Testis (tissue), 3 donors: Measurements from ENCODE around the gene SLC17A5. TPM values are rescaled to one million over a fixed set of nuclear protein-coding genes. Genes with fewer than 3 reads are reported as not detected.
A peak's percentile ranks its signal among the peaks of the same experiment; 100 is the strongest.
"Not testable (repeated sequence)": the region's sequence is repeated elsewhere in the genome, so short reads cannot be mapped to it uniquely, and the experiment has no call there.

Experiments
- DNase-seq: peaks from one replicate; pipeline ENCODE4 v3.0.0-alpha.2; 2019
- H3K27ac ChIP-seq, 2 donors: fragments of 200-600 bp; sonication (generic); one replicate each; pipeline ENCODE4 v1.5.1; 2019
- H3K27me3 ChIP-seq: fragments of 200-600 bp; sonication (generic); one replicate; pipeline ENCODE4 v1.5.1; 2019
- H3K36me3 ChIP-seq: fragments of 200-600 bp; sonication (generic); one replicate; pipeline ENCODE4 v1.5.1; 2017; ENCODE audit warnings: low read depth; ENCODE audit errors: missing control alignments
- H3K4me1 ChIP-seq: fragments of 200-600 bp; sonication (generic); one replicate; pipeline ENCODE4 v1.5.1; 2019
- H3K4me3 ChIP-seq, 2 donors: fragments of 200-600 bp; sonication (generic); one replicate each; pipeline ENCODE4 v1.5.1; 2017 to 2019
- H3K9me3 ChIP-seq: fragments of 200-600 bp; sonication (generic); one replicate; pipeline ENCODE4 v1.5.1; 2017
- POLR2A ChIP-seq: fragments of 450-650 bp; IDR thresholded peaks from one replicate; pipeline ENCODE4 v1.6.1; 2017; ENCODE audit warnings: antibody characterized with exemption, mild to moderate bottlenecking, moderate library complexity
- WGBS, 2 donors: methylation state at CpG; one replicate each; pipeline ENCODE4 v1.1.5; 2018; 5-methylcytosine and 5-hydroxymethylcytosine counted together
- intact Hi-C: fragments of 100-400 bp; cut with DNase I; formaldehyde crosslinking; loops from one replicate; pipeline ENCODE4 v1.15.1; 2023; ENCODE audit warnings: low total_unique reads
- polyA plus RNA-seq: library from polyadenylated mRNA; stranded (reverse); fragments of 350-450 nt; fragmentation: Illumina TruSeq; extraction: RNeasy Lipid Tissue Mini Kit (QIAGEN cat#74804); gene quantifications from one replicate; pipeline ENCODE4 v1.2.3, GENCODE V29; 2014; ENCODE audit warnings: low read depth, low replicate concordance; ENCODE audit not compliant: insufficient read depth
- total RNA-seq, 2 donors: library from RNA; depleted of rRNA; stranded (reverse); fragments of >200 nt; gene quantifications; one replicate each; pipeline ENCODE4 v1.2.3, GENCODE V29; 2016
- TF ChIP-seq, protein P1 (sequence below), 3 experiments: fragments of 450-650 bp in 2 of 3; fragments of 200-600 bp in 1 of 3; sonication (generic) in 1 of 3; IDR thresholded peaks; one replicate each; pipeline ENCODE4 v1.5.1; 2016 to 2019; ENCODE audit warnings: antibody characterized with exemption in 3 of 3, mild to moderate bottlenecking in 2 of 3, moderate library complexity in 1 of 3

The SLC17A5 gene
- total and polyA plus RNA-seq, 3 donors from 2014 or later, result 8.7 to 16.1 (median 12.5) TPM

GRCh38 chr6:73579851-73580246, 73.9 kb downstream of the SLC17A5 start:
- Histone ChIP-seq H3K4me3 (no peak overlapping the region), H3K27me3 (no peaks in the 10 kb centered on the region), H3K36me3 (no peaks in the 10 kb centered on the region), H3K4me1 (peaks cover 24% of the 10 kb centered on the region), H3K9me3 (no peaks in the 10 kb centered on the region), H3K27ac (peak overlapping the region; percentile 77 to 96)
- WGBS, 2 donors, result 17 to 20% methylated on average over 4 of the region's 4 CpGs
- intact Hi-C loops, result loop anchor here (10.0 kb wide), 1 partner anchor 55 kb away; the partner anchor contains the start of gene EEF1A1
- peak; percentile 43 for DNase-seq
- no peak for TF ChIP-seq POLR2A
- TF ChIP-seq, protein P1, sequence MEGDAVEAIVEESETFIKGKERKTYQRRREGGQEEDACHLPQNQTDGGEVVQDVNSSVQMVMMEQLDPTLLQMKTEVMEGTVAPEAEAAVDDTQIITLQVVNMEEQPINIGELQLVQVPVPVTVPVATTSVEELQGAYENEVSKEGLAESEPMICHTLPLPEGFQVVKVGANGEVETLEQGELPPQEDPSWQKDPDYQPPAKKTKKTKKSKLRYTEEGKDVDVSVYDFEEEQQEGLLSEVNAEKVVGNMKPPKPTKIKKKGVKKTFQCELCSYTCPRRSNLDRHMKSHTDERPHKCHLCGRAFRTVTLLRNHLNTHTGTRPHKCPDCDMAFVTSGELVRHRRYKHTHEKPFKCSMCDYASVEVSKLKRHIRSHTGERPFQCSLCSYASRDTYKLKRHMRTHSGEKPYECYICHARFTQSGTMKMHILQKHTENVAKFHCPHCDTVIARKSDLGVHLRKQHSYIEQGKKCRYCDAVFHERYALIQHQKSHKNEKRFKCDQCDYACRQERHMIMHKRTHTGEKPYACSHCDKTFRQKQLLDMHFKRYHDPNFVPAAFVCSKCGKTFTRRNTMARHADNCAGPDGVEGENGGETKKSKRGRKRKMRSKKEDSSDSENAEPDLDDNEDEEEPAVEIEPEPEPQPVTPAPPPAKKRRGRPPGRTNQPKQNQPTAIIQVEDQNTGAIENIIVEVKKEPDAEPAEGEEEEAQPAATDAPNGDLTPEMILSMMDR (IDR thresholded peaks at IDR 0.05), result no peak

DNA sequence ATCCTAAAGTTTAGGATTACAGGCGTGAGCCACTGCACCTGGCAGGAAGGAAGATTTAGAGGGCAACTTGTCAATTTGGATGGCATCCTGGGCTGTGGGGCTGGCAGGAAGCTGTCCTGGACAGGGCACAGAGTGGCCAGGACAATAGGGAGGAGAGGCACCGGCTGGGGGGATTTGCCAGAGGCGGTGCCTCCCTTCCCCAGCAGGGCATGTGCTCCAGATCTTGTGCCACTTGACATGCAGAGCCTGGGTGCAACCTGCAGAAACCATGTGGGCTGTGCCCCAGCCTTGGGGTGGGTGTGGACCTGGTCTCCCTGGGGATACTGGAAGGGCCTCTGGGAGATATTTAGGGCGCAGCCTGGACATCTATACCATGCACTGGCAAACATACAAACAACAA, 74.4 kb downstream of the SLC17A5 start:
- TF ChIP-seq, protein P1 (IDR thresholded peaks at IDR 0.05), result no peak
- no peak for TF ChIP-seq POLR2A
- Histone ChIP-seq H3K4me3 (no peak overlapping the region), H3K4me1 (peaks cover 24% of the 10 kb centered on the region), H3K27ac (peak overlapping the region; percentile 77 to 96), H3K36me3 (no peaks in the 10 kb centered on the region), H3K9me3 (no peaks in the 10 kb centered on the region), H3K27me3 (no peaks in the 10 kb centered on the region)
- WGBS, 2 donors, result 63 to 70% methylated on average over 3 to 4 of the region's 4 CpGs
- no peak for DNase-seq
- intact Hi-C loops, result no loop called here

DNA sequence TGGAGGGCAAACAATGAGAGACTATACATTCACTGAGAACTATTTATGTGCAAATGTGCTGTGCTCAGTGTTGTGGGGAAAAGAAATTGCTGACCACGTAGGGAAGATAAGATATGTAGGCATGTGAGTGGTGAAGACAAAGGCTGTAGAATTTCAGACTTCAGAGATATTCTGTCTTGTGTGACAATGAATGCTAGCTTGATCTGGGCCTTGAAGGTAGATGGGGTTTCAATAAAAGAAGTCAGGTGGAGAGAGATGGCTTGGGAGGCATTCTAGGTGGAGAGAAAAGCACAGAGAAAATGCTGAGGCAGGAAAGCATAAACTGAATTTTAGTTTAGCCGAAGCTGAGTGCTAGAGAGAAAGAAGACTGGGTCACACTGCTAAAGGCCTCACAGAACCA, 76.1 kb downstream of the SLC17A5 start:
- no peak overlapping the region for H3K27ac ChIP-seq
- H3K9me3 ChIP-seq, result no peaks in the 10 kb centered on the region
- DNase-seq, result no peak
- 62 to 72% methylated on average over 2 of the region's 2 CpGs for WGBS, 2 donors
- no peak overlapping the region for H3K4me3 ChIP-seq
- H3K4me1 ChIP-seq, result peaks cover 24% of the 10 kb centered on the region
- no peaks in the 10 kb centered on the region for H3K27me3 ChIP-seq
- no peaks in the 10 kb centered on the region for H3K36me3 ChIP-seq
- intact Hi-C loops, result no loop called here
- no peak for TF ChIP-seq POLR2A
- TF ChIP-seq, protein P1 (IDR thresholded peaks at IDR 0.05), result no peak

DNA sequence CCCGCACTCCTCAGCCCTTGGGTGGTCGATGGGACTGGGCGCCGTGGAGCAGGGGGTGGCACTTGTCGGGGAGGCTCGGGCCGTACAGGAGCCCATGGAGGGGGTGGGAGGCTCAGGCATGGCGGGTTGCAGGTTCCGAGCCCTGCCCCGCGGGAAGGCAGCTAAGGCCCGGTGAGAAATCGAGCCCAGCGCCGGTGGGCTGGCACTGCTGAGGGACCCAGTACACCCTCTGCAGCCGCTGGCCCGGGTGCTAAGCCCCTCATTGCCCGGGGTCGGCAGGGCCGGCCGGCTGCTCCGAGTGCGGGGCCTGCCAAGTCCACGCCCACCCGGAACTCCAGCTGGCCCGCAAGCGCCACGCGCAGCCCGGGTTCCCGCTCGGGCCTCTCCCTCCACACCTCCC, 81.3 kb downstream of the SLC17A5 start:
- H3K4me3 ChIP-seq, result peak overlapping the region in 1 of 2 donors; percentile 44
- 77 to 85% methylated on average over 7 to 32 of the region's 32 CpGs for WGBS, 2 donors
- H3K4me1 ChIP-seq, H3K9me3 ChIP-seq, H3K27ac ChIP-seq, intact Hi-C loops, DNase-seq, H3K36me3 ChIP-seq, H3K27me3 ChIP-seq: not testable (repeated sequence)

DNA sequence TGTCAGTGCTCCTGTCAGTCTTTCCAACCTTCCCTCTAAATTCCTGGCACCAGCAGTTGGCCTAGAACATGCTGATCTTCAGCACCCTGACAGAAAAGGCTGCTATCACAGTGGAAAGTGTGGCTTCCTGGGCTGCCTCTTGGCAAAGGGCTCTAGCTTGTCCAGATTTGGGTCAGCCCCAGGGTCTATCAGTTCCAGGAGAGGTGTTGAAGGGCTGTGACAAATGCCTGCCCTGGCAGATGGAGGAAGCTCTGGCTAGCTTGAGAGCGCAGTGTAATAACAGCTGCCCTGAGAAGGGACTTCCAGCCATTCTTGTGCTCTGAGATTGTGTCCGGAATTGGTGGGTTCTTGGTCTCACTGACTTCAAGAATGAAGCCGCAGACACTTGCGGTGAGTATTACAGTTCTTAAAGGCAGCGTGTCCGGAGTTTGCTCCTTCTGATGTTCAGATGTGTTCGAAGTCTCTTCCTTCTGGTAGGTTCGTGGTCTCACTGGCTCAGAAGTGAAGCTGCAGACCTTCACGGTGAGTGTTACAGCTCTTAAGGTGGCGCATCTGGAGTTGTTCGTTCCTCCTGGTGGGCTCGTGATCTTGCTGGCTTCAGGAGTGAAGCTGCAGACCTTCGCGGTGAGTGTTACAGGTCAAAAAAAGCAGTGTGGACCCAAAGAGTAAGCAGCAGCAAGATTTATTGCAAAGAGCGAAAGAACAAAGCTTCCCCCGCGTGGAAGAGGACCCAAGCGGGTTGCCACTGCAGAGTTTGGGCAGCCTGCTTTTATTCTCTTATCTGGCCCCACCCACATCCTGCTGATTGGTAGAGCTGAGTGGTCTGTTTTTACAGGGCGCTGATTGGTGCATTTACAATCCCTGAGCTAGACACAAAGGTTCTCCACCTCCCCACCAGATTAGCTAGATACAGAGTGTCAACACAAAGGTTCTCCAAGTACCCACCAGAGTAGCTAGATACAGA, 82.3 kb downstream of the SLC17A5 start:
- H3K27me3 ChIP-seq, H3K27ac ChIP-seq, H3K9me3 ChIP-seq, intact Hi-C loops, H3K4me3 ChIP-seq, DNase-seq, H3K4me1 ChIP-seq, H3K36me3 ChIP-seq: not testable (repeated sequence)
- 79 to 83% methylated on average over 19 of the region's 19 CpGs for WGBS, 2 donors
